ENCODE results near the gene GDE1.

The GDE1 gene

GRCh38 chr16:19485611-19486010 lies 36.3 kb downstream of the GDE1 start:
- no peak for DNase-seq

DNA sequence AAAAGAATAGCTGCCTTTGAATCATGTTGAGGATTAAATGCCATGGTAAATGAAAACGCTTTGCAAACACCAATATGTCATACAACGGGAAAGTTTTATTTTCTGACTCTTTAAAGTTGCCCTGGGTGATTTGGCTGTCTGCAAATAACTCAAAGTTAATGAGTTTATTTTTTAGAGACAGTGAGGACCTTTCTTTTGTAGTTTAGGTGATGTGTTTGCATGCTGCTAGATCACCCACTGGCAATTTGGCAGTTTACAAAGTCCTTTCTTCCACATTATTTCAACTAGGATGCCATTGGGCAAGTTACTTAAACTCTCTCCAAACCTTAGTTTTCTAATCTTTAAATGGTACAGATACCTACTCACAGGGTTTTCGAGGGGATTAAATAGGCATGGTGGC lies 37.8 kb downstream of the GDE1 start:
- no peak for DNase-seq

DNA sequence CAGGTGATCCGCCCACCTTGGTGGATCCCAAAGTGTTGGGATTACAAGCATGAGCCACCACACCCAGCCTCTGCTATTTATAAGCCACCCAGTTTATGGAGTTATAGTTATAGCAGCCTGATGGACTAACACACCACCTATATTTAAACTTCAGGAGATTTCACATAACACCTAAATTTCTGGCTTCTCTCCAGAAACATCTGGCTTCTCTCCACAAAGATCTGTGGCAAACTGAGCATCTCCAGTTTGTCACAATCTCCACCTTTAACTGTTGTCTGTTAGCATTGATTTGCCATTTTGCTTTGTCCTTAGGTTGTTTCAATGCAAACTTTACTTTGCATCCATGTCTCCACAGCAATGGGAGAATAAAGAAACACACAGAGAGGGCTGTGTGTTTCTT lies 39.6 kb downstream of the GDE1 start:
- no peak for DNase-seq

DNA sequence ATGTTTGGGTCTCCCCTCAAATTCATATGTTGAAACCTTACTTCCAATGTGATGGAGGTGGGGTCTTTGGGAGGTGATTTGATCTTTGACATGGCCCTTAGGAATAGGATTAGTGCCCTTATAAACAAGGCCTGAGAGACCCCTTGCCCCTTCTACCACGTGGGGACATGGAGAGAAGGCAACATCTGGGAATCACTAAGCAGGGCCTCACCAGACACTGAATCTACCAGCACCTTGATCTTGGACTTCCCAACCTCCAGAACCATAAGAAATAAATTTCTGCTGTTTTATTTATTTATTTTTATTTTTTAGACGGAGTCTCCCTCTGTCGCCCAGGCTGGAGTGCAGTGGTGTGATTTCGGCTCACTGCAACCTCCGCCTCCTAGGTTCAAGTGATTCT lies 40.1 kb downstream of the GDE1 start:
- DNase-seq, result no peak

GRCh38 chr16:19481296-19481695 lies 40.6 kb downstream of the GDE1 start:
- DNase-seq, result no peak

GRCh38 chr16:19479302-19479721 lies 42.6 kb downstream of the GDE1 start:
- no peak for DNase-seq

DNA sequence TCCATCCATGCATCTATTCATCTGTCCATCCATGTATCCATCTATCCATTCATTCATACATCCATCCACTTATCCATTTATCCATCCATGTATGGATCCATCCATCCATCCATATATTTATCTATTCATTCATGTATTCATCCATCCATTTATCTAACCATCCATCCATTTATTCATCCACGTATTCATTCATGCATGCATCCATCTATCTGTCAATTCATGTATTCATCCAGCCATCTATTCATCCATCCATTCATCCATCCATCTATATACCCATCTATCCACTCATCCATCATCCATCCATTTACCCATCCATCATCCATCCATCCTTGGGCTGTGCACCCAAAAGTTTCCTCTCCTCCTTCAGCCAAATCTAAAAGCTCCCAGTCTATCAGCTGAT lies 43.4 kb downstream of the GDE1 start:
- DNase-seq, result no peak

DNA sequence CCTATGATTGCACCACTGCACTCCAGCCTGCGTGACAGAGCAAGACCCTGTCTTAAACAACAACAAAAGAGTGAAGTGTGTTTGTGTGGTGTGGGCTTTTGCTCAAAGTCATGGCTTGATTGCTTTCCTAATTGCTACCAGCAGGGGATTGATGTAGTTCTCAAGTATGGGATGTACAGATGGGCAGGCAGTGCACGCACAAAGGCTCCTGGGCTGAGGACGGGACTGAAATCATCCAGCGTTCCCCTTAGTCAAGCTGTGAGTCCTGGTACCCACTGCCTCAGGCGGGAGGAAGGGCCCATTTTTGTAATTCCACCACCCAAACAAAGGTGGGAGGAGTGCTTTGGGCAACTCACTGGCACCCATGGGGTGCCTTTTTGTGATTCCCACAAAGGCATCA lies 47.3 kb downstream of the GDE1 start:
- DNase-seq, result no peak

- no peak for DNase-seq
These were observed 49.4 kb downstream of the GDE1 start for GRCh38 chr16:19472482-19472881.

GRCh38 chr16:19468300-19468699 lies 53.6 kb downstream of the GDE1 start:
- DNase-seq, result no peak

GRCh38 chr16:19463468-19464315 lies 58.2 kb downstream of the GDE1 start:
- no peak for DNase-seq

GRCh38 chr16:19460397-19460796 lies 61.5 kb downstream of the GDE1 start:
- no peak for DNase-seq

DNA sequence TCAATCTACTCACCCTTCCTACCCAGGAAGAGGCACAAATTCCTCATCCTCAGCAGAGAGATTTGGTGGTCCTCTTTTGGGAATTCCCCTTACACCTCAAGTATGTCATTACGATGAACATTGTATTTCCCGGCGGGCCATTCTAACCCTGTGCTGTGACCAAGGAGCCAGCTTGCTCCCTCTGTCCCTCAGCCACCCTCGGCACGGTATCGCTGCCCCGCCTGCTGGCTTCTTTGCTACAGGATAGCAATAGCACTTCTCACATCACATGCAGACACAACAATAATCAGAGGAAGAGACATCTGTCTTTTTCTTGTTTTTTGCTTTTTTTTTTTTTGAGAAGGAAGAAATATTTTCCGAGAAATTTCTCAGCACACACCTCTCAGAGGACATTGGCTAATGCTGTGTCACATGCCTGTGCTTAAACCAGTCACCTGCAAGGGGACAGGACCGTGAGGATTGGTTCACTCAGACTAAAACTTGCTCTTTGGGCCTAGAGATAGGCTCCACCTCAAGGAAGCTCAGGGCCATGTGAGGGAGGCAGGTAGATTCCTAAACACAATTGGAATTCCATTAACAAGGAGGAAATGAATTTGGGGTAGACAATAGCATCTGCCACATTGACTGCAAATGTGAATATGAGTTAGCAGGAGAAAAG lies 63.0 kb downstream of the GDE1 start:
- DNase-seq, result no peak

All from NCI-H526 treated with DMSO at 0.1 percent for 48 hours (cell line).